OCI-LY3 (cell line): ENCODE measurements around the gene APBA1.

Experiments used
- H2AFZ ChIP-seq: fragments of 200-600, 300-600 bp; shearing (Covaris generic); 2 replicates; pipeline ENCODE4 v1.6.0; 2014; ENCODE audit warnings: antibody characterized with exemption, low read depth, low read length
- H3K27ac ChIP-seq: fragments of 200-600, 300-600 bp; sonication (generic); 2 replicates; pipeline ENCODE4 v1.5.1; 2014; ENCODE audit warnings: mild to moderate bottlenecking, low read length, moderate library complexity, mixed read lengths
- H3K27me3 ChIP-seq: fragments of 200-600, 300-600 bp; sonication (generic); 2 replicates; pipeline ENCODE4 v1.6.1; 2014; ENCODE audit warnings: low read depth, low read length, mixed read lengths
- H3K36me3 ChIP-seq: fragments of 200-600, 300-600 bp; sonication (generic); replicated peaks from 2 replicates; pipeline ENCODE3; 2014; ENCODE audit warnings: low read depth, low read length, mixed read lengths
- H3K4me1 ChIP-seq: fragments of 300-600, 200-600 bp; sonication (generic); 2 replicates; pipeline ENCODE4 v1.6.1; 2014; ENCODE audit warnings: low read length, mixed read lengths
- H3K4me2 ChIP-seq: fragments of 200-600, 300-600 bp; sonication (generic); 2 replicates; pipeline ENCODE4 v1.6.1; 2014; ENCODE audit warnings: low read length, mixed read lengths
- H3K4me3 ChIP-seq: fragments of 300-600, 200-600 bp; sonication (generic); 2 replicates; pipeline ENCODE4 v1.5.1; 2014; ENCODE audit warnings: antibody characterized with exemption, mild to moderate bottlenecking, low read length, moderate library complexity
- H3K79me2 ChIP-seq: fragments of 300-600, 200-600 bp; shearing (Covaris generic); 2 replicates; pipeline ENCODE4 v1.6.1; 2014; ENCODE audit warnings: mild to moderate bottlenecking, low read length, mixed read lengths
- H3K9ac ChIP-seq: fragments of 300-600, 200-600 bp; shearing (Covaris generic); 2 replicates; pipeline ENCODE4 v1.6.0; 2014; ENCODE audit warnings: mild to moderate bottlenecking, low read length, moderate library complexity
- H3K9me3 ChIP-seq: fragments of 200-600, 300-600 bp; shearing (Covaris generic); 2 replicates; pipeline ENCODE4 v1.6.1; 2014; ENCODE audit warnings: low read length, mixed read lengths; ENCODE audit not compliant: insufficient read depth
- H4K20me1 ChIP-seq: fragments of 200-600, 300-600 bp; sonication (generic); 2 replicates; pipeline ENCODE4 v1.6.1; 2016; ENCODE audit warnings: low read length, mixed read lengths; ENCODE audit not compliant: insufficient read depth
- CTCF ChIP-seq: fragments of 200-600, 300-600 bp; sonication (generic); IDR thresholded peaks from 2 replicates; pipeline ENCODE4 v1.5.1; 2014; ENCODE audit warnings: antibody characterized with exemption, low read length, low read depth
- EZH2phosphoT487 ChIP-seq: fragments of 200-600 bp; shearing (Covaris generic); IDR thresholded peaks from 2 replicates; pipeline ENCODE4 v1.6.1; 2018; ENCODE audit warnings: antibody characterized with exemption, mixed run types, low read depth

Gene APBA1

GRCh38 chr9:69611221-69611620 lies 61.0 kb downstream of the APBA1 start:
- TF ChIP-seq EZH2phosphoT487, result no peak
- no peak for TF ChIP-seq CTCF
- H3K4me3 ChIP-seq, result no peak overlapping the region
- no peak overlapping the region for H2AFZ ChIP-seq

GRCh38 chr9:69609156-69609555 lies 63.0 kb downstream of the APBA1 start:
- H3K27me3 ChIP-seq, result 0 out of 2 replicates have a peak, but pooled peaks cover 3% of the 10 kb centered on the region
- H3K9me3 ChIP-seq, result no peaks in the 10 kb centered on the region
- H3K36me3 ChIP-seq, result no peaks in the 10 kb centered on the region
- no peaks in the 10 kb centered on the region for H4K20me1 ChIP-seq
- TF ChIP-seq CTCF, result no peak
- no peak for TF ChIP-seq EZH2phosphoT487
- no peaks in the 10 kb centered on the region for H3K4me1 ChIP-seq
- H3K4me3 ChIP-seq, result no peak overlapping the region
- H3K9ac ChIP-seq, result no peak overlapping the region
- no peaks in the 10 kb centered on the region for H3K79me2 ChIP-seq
- H2AFZ ChIP-seq, result no peak overlapping the region
- no peak overlapping the region for H3K4me2 ChIP-seq
- no peak overlapping the region for H3K27ac ChIP-seq

More at GRCh38 chr9:69611221-69611620, 61.0 kb downstream of the APBA1 start:
- 0 out of 2 replicates have a peak, but pooled peaks cover 3% of the 10 kb centered on the region for H3K27me3 ChIP-seq
- no peaks in the 10 kb centered on the region for H3K4me1 ChIP-seq
- no peaks in the 10 kb centered on the region for H3K36me3 ChIP-seq
- H3K9me3 ChIP-seq, result no peaks in the 10 kb centered on the region
- H3K79me2 ChIP-seq, result no peaks in the 10 kb centered on the region
- H3K27ac ChIP-seq, result no peak overlapping the region
- H4K20me1 ChIP-seq, result no peaks in the 10 kb centered on the region
- H3K4me2 ChIP-seq, result no peak overlapping the region
- no peak overlapping the region for H3K9ac ChIP-seq

- Histone ChIP-seq H3K4me1 (no peaks in the 10 kb centered on the region), H3K27me3 (no peaks in the 10 kb centered on the region), H3K4me2 (no peak overlapping the region), H3K79me2 (no peaks in the 10 kb centered on the region), H3K36me3 (no peaks in the 10 kb centered on the region), H3K9me3 (no peaks in the 10 kb centered on the region), H4K20me1 (no peaks in the 10 kb centered on the region), H3K27ac (no peak overlapping the region), H3K9ac (no peak overlapping the region), H3K4me3 (no peak overlapping the region), H2AFZ (no peak overlapping the region)
- no peak for TF ChIP-seq CTCF
- no peak for TF ChIP-seq EZH2phosphoT487
These were observed 66.1 kb downstream of the APBA1 start for GRCh38 chr9:69606089-69606488.

DNA sequence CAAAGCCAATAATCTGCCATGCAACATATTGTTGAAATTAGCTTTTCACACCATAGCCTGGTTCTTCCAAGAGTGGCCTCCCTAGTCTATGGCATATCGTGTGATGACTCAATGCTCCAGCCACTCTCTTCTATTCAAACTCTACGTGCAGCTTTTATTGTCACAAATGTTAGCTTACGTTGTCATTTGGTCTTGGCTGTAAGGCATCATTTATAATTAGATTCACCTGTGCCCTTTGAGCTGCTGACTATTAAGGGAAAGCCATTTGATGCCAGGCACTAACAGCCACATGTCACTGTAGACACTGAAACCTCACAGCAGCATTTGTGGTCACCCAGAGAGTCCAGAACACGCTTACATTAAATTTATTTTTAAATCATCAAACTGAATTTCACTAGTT lies 66.8 kb downstream of the APBA1 start:
- H3K4me3 ChIP-seq, result no peak overlapping the region
- no peaks in the 10 kb centered on the region for H3K79me2 ChIP-seq
- no peak overlapping the region for H2AFZ ChIP-seq
- H3K4me2 ChIP-seq, result no peak overlapping the region
- H3K4me1 ChIP-seq, result no peaks in the 10 kb centered on the region
- no peaks in the 10 kb centered on the region for H3K9me3 ChIP-seq
- TF ChIP-seq CTCF (no peak), EZH2phosphoT487 (no peak)
- no peaks in the 10 kb centered on the region for H4K20me1 ChIP-seq
- H3K9ac ChIP-seq, result no peak overlapping the region
- H3K27me3 ChIP-seq, result no peaks in the 10 kb centered on the region
- H3K36me3 ChIP-seq, result no peaks in the 10 kb centered on the region
- H3K27ac ChIP-seq, result no peak overlapping the region
